Mesothelial cell of epicardium (in vitro differentiated cells): ENCODE data around the gene KCNH1. TPM values are rescaled to one million over a fixed set of nuclear protein-coding genes. Genes with fewer than 3 reads are reported as not detected.

ENCODE experiments used
- DNase-seq, 2 experiments: peaks; one replicate each; pipeline ENCODE4 v3.0.0; 2021; ENCODE audit warnings: low spot score in 2 of 2; ENCODE audit not compliant: unreplicated experiment in 2 of 2
- H3K27ac Mint-ChIP-seq: 2 replicates; pipeline ENCODE4 v1.8.0; 2021; ENCODE audit warnings: mixed read lengths
- H3K27me3 Mint-ChIP-seq: 2 replicates; pipeline ENCODE4 v1.8.0; 2021; ENCODE audit warnings: low read depth, mixed read lengths
- H3K36me3 Mint-ChIP-seq: 2 replicates; pipeline ENCODE4 v1.8.0; 2021; ENCODE audit warnings: mixed read lengths
- H3K4me1 Mint-ChIP-seq: 2 replicates; pipeline ENCODE4 v1.8.0; 2021; ENCODE audit warnings: mixed read lengths
- H3K4me3 Mint-ChIP-seq: 2 replicates; pipeline ENCODE4 v1.8.0; 2021; ENCODE audit warnings: mild to moderate bottlenecking, moderate library complexity, mixed read lengths
- H3K9me3 Mint-ChIP-seq: 2 replicates; pipeline ENCODE4 v1.8.0; 2021; ENCODE audit warnings: mixed read lengths
- total RNA-seq: library from RNA; stranded (reverse); gene quantifications from 3 replicates; pipeline ENCODE4 v1.2.1, GENCODE V29; 2021
- TF ChIP-seq, protein P1 (sequence below): fragments of 200-600 bp; sonication (generic); IDR thresholded peaks from one replicate; pipeline ENCODE4 v1.5.0; 2021; ENCODE audit warnings: antibody characterized with exemption; ENCODE audit not compliant: unreplicated experiment

Gene KCNH1
- total RNA-seq, 1 donor from 2014 or later: 0.34 TPM

DNA sequence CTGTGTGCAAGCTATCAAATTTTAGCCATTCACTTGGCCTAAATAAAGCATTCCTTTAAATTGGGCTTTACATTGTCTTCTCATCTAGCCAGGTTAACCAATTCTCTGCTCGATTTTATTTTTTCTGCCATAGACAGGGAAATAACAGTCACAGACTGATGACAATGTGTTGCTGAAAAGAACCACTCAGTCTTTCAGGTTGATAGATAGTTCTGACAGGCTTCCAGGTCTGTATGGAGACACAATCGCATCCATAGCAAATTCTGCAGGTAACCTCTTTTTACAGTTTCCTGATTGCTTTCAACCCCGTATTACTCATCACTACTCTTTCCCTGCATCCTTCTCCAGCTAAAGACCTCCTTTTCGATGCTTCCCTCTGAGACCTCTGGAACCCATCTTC, 198.0 kb downstream of the KCNH1 start:
- Mint-ChIP-seq H3K36me3 (no peaks in the 10 kb centered on the region), H3K4me3 (no peak overlapping the region), H3K27ac (no peak overlapping the region), H3K9me3 (peaks cover 3% of the 10 kb centered on the region), H3K4me1 (no peaks in the 10 kb centered on the region), H3K27me3 (no peaks in the 10 kb centered on the region)
- no peak for DNase-seq
- TF ChIP-seq, protein P1, sequence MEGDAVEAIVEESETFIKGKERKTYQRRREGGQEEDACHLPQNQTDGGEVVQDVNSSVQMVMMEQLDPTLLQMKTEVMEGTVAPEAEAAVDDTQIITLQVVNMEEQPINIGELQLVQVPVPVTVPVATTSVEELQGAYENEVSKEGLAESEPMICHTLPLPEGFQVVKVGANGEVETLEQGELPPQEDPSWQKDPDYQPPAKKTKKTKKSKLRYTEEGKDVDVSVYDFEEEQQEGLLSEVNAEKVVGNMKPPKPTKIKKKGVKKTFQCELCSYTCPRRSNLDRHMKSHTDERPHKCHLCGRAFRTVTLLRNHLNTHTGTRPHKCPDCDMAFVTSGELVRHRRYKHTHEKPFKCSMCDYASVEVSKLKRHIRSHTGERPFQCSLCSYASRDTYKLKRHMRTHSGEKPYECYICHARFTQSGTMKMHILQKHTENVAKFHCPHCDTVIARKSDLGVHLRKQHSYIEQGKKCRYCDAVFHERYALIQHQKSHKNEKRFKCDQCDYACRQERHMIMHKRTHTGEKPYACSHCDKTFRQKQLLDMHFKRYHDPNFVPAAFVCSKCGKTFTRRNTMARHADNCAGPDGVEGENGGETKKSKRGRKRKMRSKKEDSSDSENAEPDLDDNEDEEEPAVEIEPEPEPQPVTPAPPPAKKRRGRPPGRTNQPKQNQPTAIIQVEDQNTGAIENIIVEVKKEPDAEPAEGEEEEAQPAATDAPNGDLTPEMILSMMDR: no peak

DNA sequence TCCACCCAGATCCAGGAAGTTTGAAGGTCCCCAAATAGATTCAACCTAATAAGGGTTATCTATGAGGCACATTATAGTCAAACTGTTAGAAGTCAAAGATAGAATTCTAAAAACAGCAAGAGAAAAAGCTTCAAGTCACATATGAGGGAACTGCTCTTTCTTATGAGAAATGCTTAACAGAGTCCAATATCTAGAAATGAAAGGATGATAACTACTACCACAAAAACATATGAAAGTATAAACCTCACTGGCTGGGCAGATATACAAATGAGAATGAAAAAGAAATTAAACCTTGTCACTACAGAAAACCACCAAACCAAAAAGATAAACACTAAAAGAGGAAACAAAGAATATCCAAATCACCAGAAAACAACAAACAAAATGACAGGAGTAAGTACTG, 201.8 kb downstream of the KCNH1 start:
- peaks cover 29% of the 10 kb centered on the region for H3K9me3 Mint-ChIP-seq
- H3K36me3 Mint-ChIP-seq: no peaks in the 10 kb centered on the region
- H3K27ac Mint-ChIP-seq: no peak overlapping the region
- no peak for DNase-seq
- peaks cover 3% of the 10 kb centered on the region for H3K27me3 Mint-ChIP-seq
- no peak overlapping the region for H3K4me3 Mint-ChIP-seq
- TF ChIP-seq, protein P1: no peak
- H3K4me1 Mint-ChIP-seq: no peaks in the 10 kb centered on the region

DNA sequence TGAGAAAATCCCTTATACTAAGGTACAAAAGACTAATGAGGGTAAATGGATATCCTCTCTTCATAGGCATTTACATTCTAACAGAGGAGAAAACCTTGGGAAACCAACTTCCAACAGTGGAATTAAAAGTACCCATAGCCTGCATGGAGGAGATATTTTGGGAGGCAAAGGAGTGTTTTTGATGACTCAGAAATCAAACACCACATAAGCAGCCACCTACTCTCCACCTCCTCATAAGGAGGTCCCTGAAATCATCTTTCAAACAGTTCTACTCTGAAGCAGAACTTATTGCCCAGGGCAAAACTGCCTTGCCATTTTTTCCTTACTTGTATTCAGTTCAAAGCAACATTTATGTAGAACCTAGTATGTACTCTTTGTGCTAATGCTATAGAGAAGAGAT, 211.3 kb downstream of the KCNH1 start:
- TF ChIP-seq, protein P1: no peak
- no peak for DNase-seq
- H3K4me1 Mint-ChIP-seq: peaks cover 7% of the 10 kb centered on the region
- H3K9me3 Mint-ChIP-seq: peaks cover 16% of the 10 kb centered on the region
- H3K27me3 Mint-ChIP-seq: no peaks in the 10 kb centered on the region
- H3K27ac Mint-ChIP-seq: no peak overlapping the region
- no peaks in the 10 kb centered on the region for H3K36me3 Mint-ChIP-seq
- H3K4me3 Mint-ChIP-seq: no peak overlapping the region

DNA sequence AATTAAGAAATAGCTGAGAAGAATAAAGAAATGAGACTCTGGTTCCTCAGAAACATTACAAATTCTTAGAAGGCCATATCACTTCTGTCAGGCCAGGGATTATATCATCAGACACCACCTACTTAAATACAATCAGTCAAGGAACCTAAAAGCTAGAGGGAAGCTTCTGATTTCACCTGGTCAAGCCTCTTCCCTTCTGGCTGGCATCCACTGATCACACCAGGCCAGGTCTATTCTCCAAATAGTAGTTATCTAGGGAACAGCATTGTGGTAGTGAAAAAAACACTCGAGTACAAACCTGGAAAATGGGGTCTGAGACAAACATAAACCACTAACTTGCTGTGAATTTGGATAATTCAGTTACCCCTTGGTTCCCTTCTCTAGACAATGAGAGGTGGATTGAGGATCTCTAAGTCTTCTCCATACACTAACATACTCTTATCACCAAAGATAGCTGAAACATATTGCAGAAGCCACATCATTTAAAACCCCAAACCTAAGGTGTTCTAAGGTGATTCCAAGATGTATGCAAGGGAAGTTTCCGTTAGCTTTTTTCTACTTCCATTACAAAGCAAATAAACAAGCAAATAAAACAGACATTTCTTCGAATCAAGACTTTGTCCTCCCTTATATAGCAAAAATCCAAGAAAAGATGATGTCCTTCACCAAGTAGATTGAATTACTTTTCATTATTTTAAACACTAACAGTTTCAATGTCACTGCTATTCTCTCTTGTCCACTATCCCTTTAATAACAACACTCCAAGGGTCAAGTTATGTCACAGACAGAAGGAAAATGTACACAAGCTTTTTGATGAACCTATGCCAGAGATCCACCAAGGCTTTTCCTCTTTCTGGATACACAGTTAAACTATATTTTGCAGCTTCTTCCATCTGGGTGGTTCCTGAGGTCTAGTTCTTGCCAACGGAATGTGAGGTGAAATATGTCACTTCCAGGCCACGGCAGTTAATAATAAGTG, 212.9 kb downstream of the KCNH1 start:
- Mint-ChIP-seq H3K9me3 (no peaks in the 10 kb centered on the region), H3K27ac (no peak overlapping the region), H3K27me3 (peaks cover 3% of the 10 kb centered on the region), H3K36me3 (no peaks in the 10 kb centered on the region), H3K4me1 (peaks cover 9% of the 10 kb centered on the region), H3K4me3 (no peak overlapping the region)
- DNase-seq: no peak
- TF ChIP-seq, protein P1: no peak

DNA sequence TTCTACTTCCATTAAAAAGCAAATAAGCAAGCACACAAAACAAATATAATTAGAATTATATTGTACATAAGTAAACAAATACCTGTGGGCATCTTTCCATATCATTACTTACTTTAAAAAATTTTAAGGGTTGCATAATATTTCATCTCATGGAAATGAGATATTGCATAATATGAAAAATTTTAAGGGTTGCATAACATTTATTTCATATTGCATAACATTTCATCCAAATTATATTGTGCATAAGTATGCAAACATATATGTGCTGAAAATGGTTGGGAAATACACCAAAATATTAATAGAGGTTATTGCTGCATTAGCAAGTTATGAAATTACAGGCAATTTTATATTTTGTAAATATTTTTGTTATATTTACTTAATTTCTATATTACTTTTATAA, 213.7 kb downstream of the KCNH1 start:
- DNase-seq: no peak
- Mint-ChIP-seq H3K27me3 (peaks cover 3% of the 10 kb centered on the region), H3K27ac (no peak overlapping the region), H3K4me3 (no peak overlapping the region), H3K9me3 (no peaks in the 10 kb centered on the region), H3K36me3 (no peaks in the 10 kb centered on the region), H3K4me1 (peaks cover 9% of the 10 kb centered on the region)
- TF ChIP-seq, protein P1: no peak
